ENCODE measurements around the gene SLC6A11. TPM values are rescaled to one million over a fixed set of nuclear protein-coding genes. Genes with fewer than 3 reads are reported as not detected.

Gene SLC6A11
- total and polyA plus RNA-seq, 2 of the 8 experiments (the other 6 are each of a cell fraction or from before 2014, with no cell fraction given) = 0.78 to 1.5 TPM

- TF ChIP-seq RNF2 (IDR thresholded peaks at IDR 0.05; ENCODE audit: borderline replicate concordance, low read depth, low read length, missing control alignments, poor library complexity, severe bottlenecking) (no peak), SRF (IDR thresholded peaks at IDR 0.05; ENCODE audit: low read depth, low read length) (no peak), MAX (IDR thresholded peaks at IDR 0.05) (no peak), TBP (IDR thresholded peaks at IDR 0.05; ENCODE audit: low read depth, low read length) (no peak), SIN3A (conservative IDR thresholded peaks at IDR 0.05 in 1 of 2, IDR thresholded peaks at IDR 0.05 in 1 of 2; ENCODE audit: low read depth in 1 of 2, low read length in 2 of 2) (no peak), ATF3 (IDR thresholded peaks at IDR 0.05; ENCODE audit: insufficient read depth, low read depth, low read length) (no peak), TAF1 (IDR thresholded peaks at IDR 0.05; ENCODE audit: low read depth, low read length) (no peak), BCL11A (IDR thresholded peaks at IDR 0.05; ENCODE audit: low read depth in 2 of 2, low read length in 2 of 2) (no peak)
These were observed 110.3 kb downstream of the SLC6A11 start (continued) for GRCh38 chr3:10926256-10926810.

All from H1 (cell line).